Testis (tissue), 3 donors: Measurements from ENCODE around the gene MAST4. TPM values are rescaled to one million over a fixed set of nuclear protein-coding genes. Genes with fewer than 3 reads are reported as not detected.
"Not testable (repeated sequence)": the region's sequence is repeated elsewhere in the genome, so short reads cannot be mapped to it uniquely, and the experiment has no call there.

Source experiments
- DNase-seq: peaks from one replicate; pipeline ENCODE4 v3.0.0-alpha.2; 2019
- H3K27ac ChIP-seq, 2 donors: fragments of 200-600 bp; sonication (generic); one replicate each; pipeline ENCODE4 v1.5.1; 2019
- H3K27me3 ChIP-seq: fragments of 200-600 bp; sonication (generic); one replicate; pipeline ENCODE4 v1.5.1; 2019
- H3K36me3 ChIP-seq: fragments of 200-600 bp; sonication (generic); one replicate; pipeline ENCODE4 v1.5.1; 2017; ENCODE audit warnings: low read depth; ENCODE audit errors: missing control alignments
- H3K4me1 ChIP-seq: fragments of 200-600 bp; sonication (generic); one replicate; pipeline ENCODE4 v1.5.1; 2019
- H3K4me3 ChIP-seq, 2 donors: fragments of 200-600 bp; sonication (generic); one replicate each; pipeline ENCODE4 v1.5.1; 2017 to 2019
- H3K9me3 ChIP-seq: fragments of 200-600 bp; sonication (generic); one replicate; pipeline ENCODE4 v1.5.1; 2017
- POLR2A ChIP-seq: fragments of 450-650 bp; IDR thresholded peaks from one replicate; pipeline ENCODE4 v1.6.1; 2017; ENCODE audit warnings: antibody characterized with exemption, mild to moderate bottlenecking, moderate library complexity
- WGBS, 2 donors: methylation state at CpG; one replicate each; pipeline ENCODE4 v1.1.5; 2018; 5-methylcytosine and 5-hydroxymethylcytosine counted together
- intact Hi-C: fragments of 100-400 bp; cut with DNase I; formaldehyde crosslinking; loops from one replicate; pipeline ENCODE4 v1.15.1; 2023; ENCODE audit warnings: low total_unique reads
- polyA plus RNA-seq: library from polyadenylated mRNA; stranded (reverse); fragments of 350-450 nt; fragmentation: Illumina TruSeq; extraction: RNeasy Lipid Tissue Mini Kit (QIAGEN cat#74804); gene quantifications from one replicate; pipeline ENCODE4 v1.2.3, GENCODE V29; 2014; ENCODE audit warnings: low read depth, low replicate concordance; ENCODE audit not compliant: insufficient read depth
- total RNA-seq, 2 donors: library from RNA; depleted of rRNA; stranded (reverse); fragments of >200 nt; gene quantifications; one replicate each; pipeline ENCODE4 v1.2.3, GENCODE V29; 2016
- TF ChIP-seq, protein P1 (sequence below), 3 experiments: fragments of 450-650 bp in 2 of 3; fragments of 200-600 bp in 1 of 3; sonication (generic) in 1 of 3; IDR thresholded peaks; one replicate each; pipeline ENCODE4 v1.5.1; 2016 to 2019; ENCODE audit warnings: antibody characterized with exemption in 3 of 3, mild to moderate bottlenecking in 2 of 3, moderate library complexity in 1 of 3

MAST4 gene
- total and polyA plus RNA-seq, 3 donors from 2014 or later, result 27.2 to 56.4 (median 51.4) TPM

DNA sequence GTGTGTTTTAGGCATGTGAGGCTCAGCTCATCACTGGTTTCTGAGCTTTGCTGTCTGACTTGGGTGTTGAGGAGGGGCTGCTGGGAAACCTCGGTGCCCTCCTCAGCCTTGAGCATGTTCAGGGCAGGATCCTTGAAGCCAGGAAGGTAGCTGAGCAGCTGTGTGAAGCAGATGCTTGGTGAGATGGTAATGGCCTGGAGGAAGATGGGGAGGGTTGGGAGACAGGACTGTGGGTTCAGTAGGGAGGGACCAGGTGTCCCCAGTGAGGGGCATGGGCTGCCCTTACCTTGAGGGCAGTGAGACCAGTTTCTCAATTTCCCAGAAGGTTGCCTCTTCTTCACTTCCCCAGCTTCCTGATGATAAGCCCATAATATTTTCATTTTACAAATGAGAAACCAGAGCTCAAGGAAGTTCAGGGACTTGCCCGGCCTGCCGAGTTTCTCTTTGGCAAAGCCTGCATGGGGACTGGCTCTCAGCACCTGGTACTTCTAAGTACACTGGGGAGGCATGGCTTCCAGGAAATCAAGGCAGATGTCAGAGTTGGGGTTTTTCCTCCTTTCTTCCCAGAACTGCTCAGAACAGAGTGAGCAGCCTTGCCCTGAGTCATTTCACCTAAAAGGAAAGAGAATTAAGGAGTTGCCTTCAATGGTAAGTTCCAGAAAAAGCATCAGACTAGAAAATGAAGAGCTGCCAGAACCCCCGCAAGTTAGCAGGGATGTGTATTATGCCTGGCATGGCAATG, 225.7 kb downstream of the MAST4 start:
- WGBS, 2 donors, result 75 to 85% methylated on average over 4 of the region's 4 CpGs
- TF ChIP-seq, protein P1, sequence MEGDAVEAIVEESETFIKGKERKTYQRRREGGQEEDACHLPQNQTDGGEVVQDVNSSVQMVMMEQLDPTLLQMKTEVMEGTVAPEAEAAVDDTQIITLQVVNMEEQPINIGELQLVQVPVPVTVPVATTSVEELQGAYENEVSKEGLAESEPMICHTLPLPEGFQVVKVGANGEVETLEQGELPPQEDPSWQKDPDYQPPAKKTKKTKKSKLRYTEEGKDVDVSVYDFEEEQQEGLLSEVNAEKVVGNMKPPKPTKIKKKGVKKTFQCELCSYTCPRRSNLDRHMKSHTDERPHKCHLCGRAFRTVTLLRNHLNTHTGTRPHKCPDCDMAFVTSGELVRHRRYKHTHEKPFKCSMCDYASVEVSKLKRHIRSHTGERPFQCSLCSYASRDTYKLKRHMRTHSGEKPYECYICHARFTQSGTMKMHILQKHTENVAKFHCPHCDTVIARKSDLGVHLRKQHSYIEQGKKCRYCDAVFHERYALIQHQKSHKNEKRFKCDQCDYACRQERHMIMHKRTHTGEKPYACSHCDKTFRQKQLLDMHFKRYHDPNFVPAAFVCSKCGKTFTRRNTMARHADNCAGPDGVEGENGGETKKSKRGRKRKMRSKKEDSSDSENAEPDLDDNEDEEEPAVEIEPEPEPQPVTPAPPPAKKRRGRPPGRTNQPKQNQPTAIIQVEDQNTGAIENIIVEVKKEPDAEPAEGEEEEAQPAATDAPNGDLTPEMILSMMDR (IDR thresholded peaks at IDR 0.05), result no peak
- TF ChIP-seq POLR2A, result no peak
- H3K4me1 ChIP-seq, result no peaks in the 10 kb centered on the region
- H3K27me3 ChIP-seq, result no peaks in the 10 kb centered on the region
- no peak overlapping the region for H3K27ac ChIP-seq
- no peak overlapping the region for H3K4me3 ChIP-seq
- no peaks in the 10 kb centered on the region for H3K9me3 ChIP-seq
- H3K36me3 ChIP-seq, result no peaks in the 10 kb centered on the region
- intact Hi-C loops, result no loop called here
- no peak for DNase-seq

DNA sequence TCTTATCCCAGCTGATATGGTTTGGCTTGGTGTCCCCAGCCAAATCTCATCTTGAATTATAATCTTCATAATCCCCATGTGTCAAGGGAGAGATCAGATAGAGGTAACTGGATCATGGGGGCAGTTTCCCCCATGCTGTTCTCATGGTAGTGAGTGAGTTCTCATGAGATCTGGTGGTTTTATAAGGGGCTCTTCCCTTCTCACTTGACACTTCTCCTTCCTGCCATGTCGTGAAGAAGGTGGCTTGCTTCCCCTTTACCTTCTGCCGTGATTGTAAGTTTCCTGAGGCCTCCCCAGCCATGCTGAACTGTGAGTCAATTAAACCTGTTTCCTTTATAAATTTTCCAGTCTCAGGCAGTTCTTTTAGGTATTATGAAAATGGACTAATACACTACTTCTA, 226.7 kb downstream of the MAST4 start:
- 87 to 89% methylated on average over 2 of the region's 2 CpGs for WGBS, 2 donors
- DNase-seq, intact Hi-C loops: not testable (repeated sequence)

DNA sequence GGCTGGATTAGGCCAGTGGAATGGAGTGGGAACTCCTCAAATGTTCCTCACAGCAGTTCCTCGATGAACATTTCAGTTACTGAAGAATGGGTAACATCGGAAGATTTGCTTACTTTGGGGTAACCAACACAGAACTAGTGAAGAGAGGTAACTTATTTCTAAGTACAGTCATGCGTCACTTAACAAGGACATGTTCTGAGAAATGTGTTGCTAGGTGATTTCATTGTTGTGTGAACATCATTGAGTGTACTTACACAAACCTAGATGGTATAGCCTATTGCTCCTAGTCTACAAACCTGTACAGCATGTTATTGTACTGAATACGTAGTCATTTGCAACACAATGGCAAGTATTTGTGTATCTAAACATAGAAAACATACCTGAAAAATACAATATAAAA, 228.3 kb downstream of the MAST4 start:
- Histone ChIP-seq H3K27me3 (no peaks in the 10 kb centered on the region), H3K36me3 (no peaks in the 10 kb centered on the region), H3K9me3 (no peaks in the 10 kb centered on the region), H3K4me3 (no peak overlapping the region), H3K27ac (no peak overlapping the region), H3K4me1 (no peaks in the 10 kb centered on the region)
- intact Hi-C loops, result no loop called here
- WGBS, 2 donors, result 93 to 97% methylated on average over 4 of the region's 4 CpGs
- no peak for DNase-seq
- TF ChIP-seq, protein P1 (IDR thresholded peaks at IDR 0.05), result no peak
- no peak for TF ChIP-seq POLR2A

More for the DNA sequence above, 226.7 kb downstream of the MAST4 start:
- not testable (repeated sequence) for H3K27ac ChIP-seq, H3K9me3 ChIP-seq, H3K27me3 ChIP-seq, H3K36me3 ChIP-seq, H3K4me1 ChIP-seq, H3K4me3 ChIP-seq

DNA sequence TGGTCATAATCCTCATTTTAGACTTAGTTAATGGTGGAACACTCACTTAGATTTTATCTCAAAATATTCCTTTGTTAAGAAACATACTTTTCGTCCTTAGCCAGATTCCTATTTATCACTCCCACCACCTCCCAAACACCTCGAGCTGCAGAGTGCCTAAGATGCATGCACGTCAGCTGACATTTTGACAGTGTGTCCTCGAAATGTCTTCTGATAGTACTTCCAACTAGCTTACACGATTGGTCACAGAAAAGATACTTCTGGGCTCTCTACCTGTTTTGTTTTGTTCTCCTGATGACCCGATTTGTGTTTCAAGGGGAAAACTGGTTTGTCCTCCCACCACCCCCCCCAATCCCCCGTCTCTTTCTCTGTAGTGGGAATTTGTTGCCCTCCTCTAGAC, 230.1 kb downstream of the MAST4 start:
- 78 to 80% methylated on average over 7 of the region's 7 CpGs for WGBS, 2 donors
- Histone ChIP-seq H3K9me3 (no peaks in the 10 kb centered on the region), H3K27ac (no peak overlapping the region), H3K4me1 (no peaks in the 10 kb centered on the region), H3K36me3 (no peaks in the 10 kb centered on the region), H3K4me3 (no peak overlapping the region), H3K27me3 (no peaks in the 10 kb centered on the region)
- TF ChIP-seq, protein P1 (IDR thresholded peaks at IDR 0.05), result no peak
- TF ChIP-seq POLR2A, result no peak
- intact Hi-C loops, result no loop called here
- no peak for DNase-seq

DNA sequence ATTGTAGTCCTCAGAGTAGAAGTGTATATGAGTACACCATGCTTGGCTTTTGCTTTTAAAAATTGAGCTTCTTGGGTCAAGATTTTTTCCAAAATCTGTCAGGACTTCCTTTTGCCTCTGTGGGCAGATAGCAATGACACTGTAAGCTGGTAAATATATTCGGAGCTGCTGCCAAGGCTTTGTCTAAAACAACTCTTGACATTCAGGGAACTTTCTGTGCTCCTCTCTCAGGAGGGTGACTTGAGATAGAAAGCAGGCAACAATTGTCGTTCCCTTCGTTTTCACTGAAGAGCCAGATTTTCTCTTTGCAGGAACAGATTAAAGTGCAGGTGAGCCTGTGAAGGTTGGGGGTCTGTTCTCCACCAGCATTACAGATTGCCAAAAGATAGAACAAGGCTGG, 230.5 kb downstream of the MAST4 start:
- Histone ChIP-seq H3K4me3 (no peak overlapping the region), H3K27me3 (no peaks in the 10 kb centered on the region), H3K27ac (no peak overlapping the region), H3K36me3 (no peaks in the 10 kb centered on the region), H3K9me3 (no peaks in the 10 kb centered on the region), H3K4me1 (no peaks in the 10 kb centered on the region)
- DNase-seq, result no peak
- no peak for TF ChIP-seq POLR2A
- TF ChIP-seq, protein P1 (IDR thresholded peaks at IDR 0.05), result no peak
- intact Hi-C loops, result no loop called here
- 69 to 75% methylated on average over 3 of the region's 3 CpGs for WGBS, 2 donors
